AG10803 (cell line): ENCODE results near the gene COG8.

Experiments used
- DNase-seq: peaks from one replicate; pipeline ENCODE4 v3.0.0; 2010; ENCODE audit warnings: low read depth
- H3K4me3 ChIP-seq: 2 replicates; pipeline ENCODE4 v1.5.1; 2011; ENCODE audit warnings: mild to moderate bottlenecking, low read length, control low read depth
- CTCF ChIP-seq: conservative IDR thresholded peaks from 2 replicates; pipeline ENCODE4 v1.5.1; 2011; ENCODE audit warnings: mild to moderate bottlenecking, low read length, control low read depth, inconsistent platforms

The COG8 gene

GRCh38 chr16:69330286-69331109 lies 8.9 kb downstream of the COG8 start, which contains the start of gene PDF:
TSS of gene PDF (minus strand) at chr16:69330588. CDS start at chr16:69330570, 18 bp downstream.
- peak within 1 kb of the TSS; percentile 79 for H3K4me3 ChIP-seq
- no peak for TF ChIP-seq CTCF
- DNase-seq: peak; percentile 91

GRCh38 chr16:69329369-69330285 lies 9.7 kb downstream of the COG8 start:
- peak overlapping the region; percentile 79 for H3K4me3 ChIP-seq
- no peak for TF ChIP-seq CTCF
- DNase-seq: no peak

- TF ChIP-seq CTCF: no peak
- peak overlapping the region; percentile 79 for H3K4me3 ChIP-seq
- peak; percentile 50 for DNase-seq
Measured at GRCh38 chr16:69328854-69329316, 10.5 kb downstream of the COG8 start.

- H3K4me3 ChIP-seq: no peak overlapping the region; the same call in 1 of the 2 replicates
- no peak for TF ChIP-seq CTCF
- no peak for DNase-seq
Measured at GRCh38 chr16:69327585-69328310, 11.6 kb downstream of the COG8 start.

- TF ChIP-seq CTCF: no peak
- DNase-seq: no peak
- no peak overlapping the region for H3K4me3 ChIP-seq
Measured at GRCh38 chr16:69326172-69326873, 13.0 kb downstream of the COG8 start.

- H3K4me3 ChIP-seq: no peak overlapping the region
- no peak for DNase-seq
- TF ChIP-seq CTCF: no peak
Measured at GRCh38 chr16:69325784-69326171, 13.6 kb downstream of the COG8 start.
